GM21825 (cell line): ENCODE results near the gene F11.
"Not testable (repeated sequence)": the region's sequence is repeated elsewhere in the genome, so short reads cannot be mapped to it uniquely, and the experiment has no call there.

Source experiments
- ATAC-seq: cut with Tn5 transposase; IDR thresholded peaks from one replicate; pipeline ENCODE4 v1.9.1; 2021; ENCODE audit warnings: mild to moderate bottlenecking, moderate library complexity; ENCODE audit not compliant: unreplicated experiment

Gene F11

DNA sequence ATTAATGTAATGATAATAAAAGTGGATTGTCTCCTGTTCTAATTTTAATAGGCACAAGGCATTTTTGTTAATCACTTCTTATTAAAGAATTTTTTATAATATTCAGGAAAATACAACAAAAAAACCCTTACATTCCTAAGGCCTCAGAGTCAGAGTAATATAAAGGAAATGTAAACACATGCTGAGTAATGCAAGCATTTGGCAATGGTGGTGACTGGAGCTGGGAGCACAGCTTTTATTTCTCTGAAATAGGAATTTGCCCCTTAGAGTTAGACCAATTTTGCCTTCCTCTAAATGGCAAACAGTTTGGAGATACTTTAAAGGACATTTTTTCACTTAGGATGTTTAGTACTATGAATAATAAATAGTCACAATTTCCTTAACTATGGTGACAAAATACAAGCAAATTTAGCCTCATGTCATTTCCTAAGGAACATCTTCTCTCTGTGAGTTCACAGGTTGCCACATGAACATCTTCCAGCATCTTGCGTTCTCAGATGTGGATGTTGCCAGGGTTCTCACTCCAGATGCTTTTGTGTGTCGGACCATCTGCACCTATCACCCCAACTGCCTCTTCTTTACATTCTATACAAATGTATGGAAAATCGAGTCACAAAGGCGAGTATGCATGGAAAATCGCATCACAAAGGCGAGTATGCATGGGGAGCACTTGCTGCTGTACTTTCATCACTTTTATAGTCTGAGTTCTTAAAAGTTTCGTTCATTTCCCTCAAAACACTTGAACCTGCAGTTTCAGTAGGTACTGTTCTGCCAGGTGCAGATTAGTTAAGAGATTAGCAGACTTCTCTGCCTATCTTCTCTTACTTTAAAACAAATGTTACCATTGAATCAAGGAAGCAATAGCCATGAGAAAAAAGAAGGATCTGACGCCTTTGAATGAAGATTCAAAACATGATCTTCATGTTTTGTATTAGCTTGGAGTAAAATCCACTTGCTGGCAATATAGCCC, 15.9 kb upstream of the F11 start:
- no peak for ATAC-seq

DNA sequence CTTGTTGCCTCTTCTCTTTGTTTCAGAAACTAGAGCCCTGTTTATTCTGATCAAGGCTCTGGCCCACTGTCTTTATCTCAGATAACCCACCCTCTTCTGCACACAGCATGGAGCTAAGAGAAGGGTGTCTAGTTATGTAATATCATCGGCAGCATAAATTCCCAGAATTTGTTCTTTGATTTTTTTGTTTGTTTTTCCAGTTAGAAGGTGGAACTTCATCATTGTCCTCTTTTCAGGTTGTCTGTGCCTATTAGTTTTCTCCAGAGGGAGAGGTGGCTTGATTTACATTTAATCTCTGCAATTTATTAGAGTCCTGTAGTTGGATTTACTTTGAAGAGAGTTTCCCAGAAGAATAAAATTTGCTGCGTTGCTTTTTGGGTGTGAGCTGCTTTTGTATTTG, 15.2 kb upstream of the F11 start:
- no peak for ATAC-seq

DNA sequence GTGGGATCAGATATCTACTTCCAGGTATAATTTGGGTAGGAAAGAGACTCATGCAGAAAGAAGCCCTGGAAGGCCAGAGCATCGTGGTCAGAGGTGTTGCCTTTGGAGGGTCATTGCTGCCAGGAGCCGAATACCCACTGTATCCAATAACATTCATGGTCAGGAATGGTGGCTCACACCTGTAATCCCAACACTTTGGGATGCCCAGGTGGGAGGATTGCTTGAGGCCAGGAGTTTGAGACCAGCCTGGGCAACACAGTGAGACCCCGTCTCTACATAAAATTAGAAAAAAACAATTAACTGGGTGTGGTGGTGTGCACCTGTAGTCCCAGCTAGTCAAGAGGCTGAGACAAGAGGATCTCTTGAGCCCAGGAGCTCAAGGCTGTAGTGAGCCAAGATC, 10.9 kb upstream of the F11 start:
- ATAC-seq: no peak

GRCh38 chr4:186258216-186258811, 7.7 kb upstream of the F11 start:
- no peak for ATAC-seq

DNA sequence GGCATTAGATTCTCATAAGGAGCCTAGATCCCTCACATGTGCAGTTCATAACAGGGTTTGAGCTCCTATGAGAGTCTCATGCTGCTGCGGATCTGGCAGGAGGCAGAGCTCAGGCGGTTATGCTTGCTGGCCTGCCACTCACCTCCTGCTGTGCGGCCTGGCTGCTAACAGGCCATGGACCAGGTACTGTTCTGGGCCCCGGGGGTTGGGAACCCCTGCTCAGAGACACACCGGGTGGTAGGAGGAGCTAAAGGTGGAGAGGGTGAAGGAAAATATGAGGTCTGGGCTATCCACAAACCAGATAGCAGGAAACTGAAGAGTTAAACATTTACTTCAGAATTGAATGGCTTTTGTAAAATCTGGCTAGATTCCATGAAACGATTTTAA, 5.9 kb upstream of the F11 start:
- ATAC-seq: no peak

GRCh38 chr4:186260504-186261448, 5.2 kb upstream of the F11 start:
- no peak for ATAC-seq

- no peak for ATAC-seq
Measured at GRCh38 chr4:186264660-186265059, 1.3 kb upstream of the F11 start.

DNA sequence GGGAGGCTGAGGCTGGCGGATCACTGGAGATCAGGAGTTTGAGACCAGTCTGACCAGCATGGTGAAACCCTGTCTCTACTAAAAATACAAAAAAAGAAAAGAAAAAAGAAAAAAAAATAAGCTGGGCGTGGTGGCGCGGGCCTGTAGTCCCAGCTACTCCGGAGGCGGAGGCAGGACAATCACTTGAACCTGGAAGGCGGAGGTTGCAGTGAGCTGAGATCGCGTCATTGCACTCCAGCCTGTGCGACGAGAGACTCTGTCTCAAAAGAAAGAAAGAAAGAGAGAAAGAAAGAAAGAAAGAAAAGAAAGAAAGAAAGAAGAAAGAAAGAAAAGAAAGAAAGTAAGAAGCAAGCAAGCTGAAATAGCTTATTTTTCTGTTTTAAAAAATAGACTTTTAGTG, 739 bp upstream of the F11 start:
- not testable (repeated sequence) for ATAC-seq

DNA sequence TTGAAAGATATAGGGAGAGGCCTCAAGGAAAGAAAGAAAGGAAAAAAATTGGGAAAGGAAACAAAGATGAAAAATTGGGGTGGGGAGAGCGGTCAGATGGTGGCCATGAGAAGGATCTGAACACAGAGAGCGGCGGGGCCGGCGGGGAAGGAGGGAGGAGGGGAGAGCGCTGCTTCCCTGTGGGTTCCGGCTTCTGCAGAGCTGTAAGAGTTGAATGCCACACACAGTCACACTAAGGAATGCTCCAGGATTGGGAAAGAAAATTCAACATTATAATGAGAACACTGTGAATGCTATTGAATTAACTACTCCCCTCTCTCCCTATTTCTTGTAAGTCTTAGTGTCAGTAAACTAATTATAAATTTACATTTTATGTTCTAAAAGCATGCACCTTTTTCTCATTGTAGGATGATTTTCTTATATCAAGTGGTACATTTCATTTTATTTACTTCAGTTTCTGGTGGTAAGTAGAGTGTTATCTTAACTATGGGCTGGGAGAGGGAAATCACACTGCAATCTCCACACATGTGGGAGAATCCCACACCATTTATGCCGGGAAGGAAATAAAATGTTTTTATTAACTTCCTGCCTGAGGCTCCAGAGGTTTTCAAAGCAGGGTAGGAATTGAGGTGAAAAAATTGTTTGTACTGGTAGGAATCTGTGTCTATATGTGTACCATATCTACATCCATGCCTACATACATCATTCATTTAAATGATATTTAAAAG, 904 bp downstream of the F11 start:
- no peak for ATAC-seq

DNA sequence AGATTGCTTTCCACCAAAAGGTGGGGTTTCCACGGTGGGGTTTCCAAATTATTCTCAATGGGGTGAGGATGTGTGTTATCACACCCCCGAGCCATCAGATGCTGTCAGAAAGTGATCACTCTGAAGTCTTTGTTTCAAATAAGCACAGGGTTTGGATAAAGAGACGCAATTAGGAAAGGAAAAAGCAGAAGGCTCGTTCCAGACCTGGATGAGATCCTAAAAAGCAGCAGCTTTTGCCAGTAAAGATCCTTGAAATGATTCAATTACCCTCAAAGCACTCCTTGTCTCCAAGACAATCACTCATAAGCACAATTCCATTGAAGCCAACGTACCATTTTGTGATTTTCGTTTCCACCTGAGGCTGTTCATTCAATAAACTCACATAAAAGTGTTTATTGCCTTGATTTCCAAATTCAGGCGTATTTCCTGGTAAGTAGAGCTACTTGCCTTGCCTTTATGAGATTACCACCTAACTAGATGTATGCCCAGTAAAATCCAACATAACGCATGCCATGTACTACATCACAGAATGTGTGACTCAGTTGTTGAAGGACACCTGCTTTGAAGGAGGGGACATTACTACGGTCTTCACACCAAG, 5.2 kb downstream of the F11 start:
- no peak for ATAC-seq

GRCh38 chr4:186272699-186273391, 6.9 kb downstream of the F11 start:
- ATAC-seq: no peak

GRCh38 chr4:186273392-186273789, 7.4 kb downstream of the F11 start:
- not testable (repeated sequence) for ATAC-seq

GRCh38 chr4:186283311-186283710, 17.3 kb downstream of the F11 start:
- no peak for ATAC-seq

DNA sequence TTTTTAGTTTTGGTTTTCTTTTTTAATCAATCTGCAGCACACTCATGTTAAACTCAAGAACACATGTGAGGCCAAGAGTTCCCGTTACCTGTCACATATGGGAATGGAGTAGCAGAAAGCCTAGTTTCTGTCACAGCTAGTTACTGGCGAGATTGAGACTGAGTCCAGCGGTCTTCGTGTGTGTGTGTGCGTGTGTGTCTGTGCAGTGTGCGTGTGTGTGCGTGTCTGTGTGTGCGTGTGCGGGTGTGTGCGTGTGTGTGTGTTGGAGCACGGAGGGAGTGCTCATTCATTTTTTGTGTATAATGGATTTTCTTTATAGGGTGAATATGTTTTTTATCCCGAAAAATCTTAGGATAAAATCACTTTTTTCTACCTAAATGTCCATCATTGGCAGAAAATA, 19.2 kb downstream of the F11 start:
- no peak for ATAC-seq

DNA sequence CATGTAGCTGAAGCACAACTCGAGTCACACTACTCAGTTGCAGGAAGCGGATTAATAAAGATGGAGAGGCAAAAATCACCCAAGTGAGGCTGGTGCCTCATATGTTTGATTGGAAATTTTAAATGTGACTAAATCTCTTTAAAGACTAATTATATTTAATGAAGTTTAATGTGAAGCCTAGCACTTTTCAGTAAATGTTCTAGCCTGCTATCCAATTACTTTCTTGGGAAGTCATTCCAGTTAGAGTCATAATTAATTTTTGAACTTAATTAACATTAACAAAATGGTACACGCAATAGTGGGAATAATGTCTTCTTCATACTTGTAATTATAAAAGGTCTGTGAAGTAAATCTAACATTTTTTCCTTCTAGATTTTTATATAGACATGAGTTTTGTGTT, 20.6 kb downstream of the F11 start:
- no peak for ATAC-seq

- ATAC-seq: no peak
Measured at GRCh38 chr4:186291256-186291890, 25.4 kb downstream of the F11 start.

DNA sequence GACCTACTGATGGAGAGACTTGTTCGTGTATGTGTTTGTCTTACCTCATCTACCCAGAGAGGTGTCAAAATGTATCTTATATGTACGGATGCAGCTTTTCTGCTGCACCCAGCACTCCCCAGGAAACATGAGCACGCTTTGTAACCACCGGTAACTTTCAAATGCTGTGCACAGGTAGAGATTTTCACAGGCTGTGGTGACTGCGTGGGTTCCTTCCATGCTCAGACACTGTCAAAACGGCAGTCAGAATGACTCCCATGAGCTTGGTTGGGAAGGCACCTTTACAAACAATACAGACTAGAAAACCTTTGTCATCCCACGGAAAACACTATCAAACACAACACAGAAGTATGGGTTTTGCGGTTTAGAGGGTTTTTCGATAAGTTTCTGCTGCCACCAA, 28.2 kb downstream of the F11 start:
- no peak for ATAC-seq

DNA sequence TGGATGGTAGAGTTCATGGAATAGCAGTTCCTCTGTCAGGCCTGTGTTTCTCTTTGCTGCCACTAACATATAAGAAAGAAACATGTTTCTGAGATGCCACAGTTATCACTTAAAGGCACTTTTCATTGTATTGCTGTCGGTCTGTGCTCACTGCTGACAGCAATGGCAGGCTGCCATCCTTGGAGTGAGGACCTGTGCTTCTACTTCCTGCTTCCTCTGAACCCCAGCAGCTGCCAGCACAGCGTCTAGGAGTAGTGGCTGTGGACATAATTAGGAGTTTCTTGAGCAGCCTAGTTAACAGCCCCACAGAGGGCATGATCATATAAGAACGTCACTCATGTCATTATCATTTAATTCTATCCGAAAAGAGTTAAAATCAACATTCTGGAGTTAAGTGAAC, 30.5 kb downstream of the F11 start:
- ATAC-seq: no peak

DNA sequence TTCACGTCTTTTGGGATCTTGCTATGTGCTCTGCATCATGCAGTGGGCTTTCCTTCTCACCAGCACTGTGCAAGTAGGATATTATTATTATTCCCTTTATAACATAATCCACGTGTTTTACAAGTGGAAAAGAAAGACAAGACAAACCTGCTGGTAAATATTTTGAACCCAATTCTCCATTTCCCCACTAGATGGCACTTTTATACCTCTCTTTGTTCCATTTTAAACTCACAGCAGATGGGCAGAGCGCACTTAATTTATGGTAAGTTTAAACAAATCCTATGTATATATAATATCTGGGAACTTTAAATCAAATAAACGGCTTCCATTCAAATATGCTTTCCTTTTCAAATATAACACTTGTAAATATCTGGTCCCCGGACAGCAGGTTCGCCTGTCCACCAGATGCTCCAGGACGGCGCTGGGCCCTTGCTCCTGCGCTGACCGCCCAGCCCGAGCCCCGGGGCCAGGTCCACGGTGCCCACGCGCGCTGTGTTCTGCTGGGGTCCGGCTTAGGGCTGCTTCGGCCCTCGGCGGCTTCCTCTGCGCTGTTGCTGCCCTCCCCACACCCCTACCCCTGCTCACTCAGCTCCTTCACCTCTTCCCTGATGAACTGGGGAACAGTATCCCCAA, 31.1 kb downstream of the F11 start:
- ATAC-seq: no peak
